ENCODE measurements around the gene OS9.
"Not testable (repeated sequence)": the region's sequence is repeated elsewhere in the genome, so short reads cannot be mapped to it uniquely, and the experiment has no call there.

The OS9 gene

GRCh38 chr12:57693659-57694458, at the start of gene OS9:
TSS of gene OS9 (plus strand) at chr12:57694132. CDS start at chr12:57694162, 30 bp downstream.
- TF ChIP-seq EZH2 (IDR thresholded peaks at IDR 0.05; ENCODE audit: borderline replicate concordance, low read depth, low read length, severe bottlenecking) (no peak), CTCF (IDR thresholded peaks at IDR 0.05; ENCODE audit: borderline replicate concordance, extremely low read depth, low read length, poor library complexity, severe bottlenecking) (peak; percentile 90)
- H4K20me1 ChIP-seq (ENCODE audit: insufficient read depth, low read length) = no peaks in the 10 kb centered on the region
- H3K79me2 ChIP-seq (ENCODE audit: insufficient read depth, low read length) = peaks cover 19% of the 10 kb centered on the region
- peak within 1 kb of the TSS; percentile 74 for H3K9ac ChIP-seq (ENCODE audit: low read depth, low read length)
- ATAC-seq (ENCODE audit: insufficient read depth, low read depth) (peak; percentile 98), DNase-seq (peak; percentile 99)
- H3K27ac ChIP-seq (ENCODE audit: low read length) = peak within 1 kb of the TSS; percentile 81
- peak within 1 kb of the TSS; percentile 96 for H3K4me2 ChIP-seq (ENCODE audit: insufficient read depth, low read length)
- peak within 1 kb of the TSS; percentile 76 to 89; a peak in 3 of 4 replicates for H3K4me3 ChIP-seq (ENCODE audit: low read depth in 1 of 2, low read length in 2 of 2)
- H3K27me3 ChIP-seq (ENCODE audit: insufficient read depth, low read length, poor library complexity) = no peaks in the 10 kb centered on the region
- H3K9me3 ChIP-seq (ENCODE audit: insufficient read depth, low read length, severe bottlenecking) = no peaks in the 10 kb centered on the region
- peaks cover 25% of the 10 kb centered on the region for H3K4me1 ChIP-seq (ENCODE audit: insufficient read depth, low read length)
- H3K36me3 ChIP-seq (ENCODE audit: insufficient read depth, low read length) = peaks cover 29% of the 10 kb centered on the region
- H2AFZ ChIP-seq (ENCODE audit: low read depth, low read length) = peak within 1 kb of the TSS; percentile 99

GRCh38 chr12:57645990-57646658, 47.8 kb upstream of the OS9 start:
- H3K36me3 ChIP-seq (ENCODE audit: insufficient read depth, low read length); H3K4me1 ChIP-seq (ENCODE audit: insufficient read depth, low read length); H2AFZ ChIP-seq (ENCODE audit: low read depth, low read length); H3K27me3 ChIP-seq (ENCODE audit: insufficient read depth, low read length, poor library complexity); H3K79me2 ChIP-seq (ENCODE audit: insufficient read depth, low read length); H3K4me2 ChIP-seq (ENCODE audit: insufficient read depth, low read length); H3K9ac ChIP-seq (ENCODE audit: low read depth, low read length); H3K27ac ChIP-seq (ENCODE audit: low read length); H4K20me1 ChIP-seq (ENCODE audit: insufficient read depth, low read length); H3K4me3 ChIP-seq (ENCODE audit: low read depth in 1 of 2, low read length in 2 of 2); ATAC-seq (ENCODE audit: insufficient read depth, low read depth): not testable (repeated sequence)
- DNase-seq = peak; percentile 35
- H3K9me3 ChIP-seq (ENCODE audit: insufficient read depth, low read length, severe bottlenecking) = peaks cover 14% of the 10 kb centered on the region

GRCh38 chr12:57646659-57647049, 47.3 kb upstream of the OS9 start:
- H3K36me3 ChIP-seq (ENCODE audit: insufficient read depth, low read length); H4K20me1 ChIP-seq (ENCODE audit: insufficient read depth, low read length); H2AFZ ChIP-seq (ENCODE audit: low read depth, low read length); ATAC-seq (ENCODE audit: insufficient read depth, low read depth); H3K4me2 ChIP-seq (ENCODE audit: insufficient read depth, low read length); H3K27me3 ChIP-seq (ENCODE audit: insufficient read depth, low read length, poor library complexity); H3K4me1 ChIP-seq (ENCODE audit: insufficient read depth, low read length); H3K9ac ChIP-seq (ENCODE audit: low read depth, low read length); H3K4me3 ChIP-seq (ENCODE audit: low read depth in 1 of 2, low read length in 2 of 2); DNase-seq; H3K79me2 ChIP-seq (ENCODE audit: insufficient read depth, low read length); H3K27ac ChIP-seq (ENCODE audit: low read length): not testable (repeated sequence)
- peaks cover 14% of the 10 kb centered on the region for H3K9me3 ChIP-seq (ENCODE audit: insufficient read depth, low read length, severe bottlenecking)

- no peak for TF ChIP-seq CTCF (IDR thresholded peaks at IDR 0.05; ENCODE audit: borderline replicate concordance, extremely low read depth, low read length, poor library complexity, severe bottlenecking)
- TF ChIP-seq EZH2 (IDR thresholded peaks at IDR 0.05; ENCODE audit: borderline replicate concordance, low read depth, low read length, severe bottlenecking) = no peak
- no peak overlapping the region for H3K4me3 ChIP-seq (ENCODE audit: low read depth in 1 of 2, low read length in 2 of 2)
- no peaks in the 10 kb centered on the region for H3K79me2 ChIP-seq (ENCODE audit: insufficient read depth, low read length)
- H4K20me1 ChIP-seq (ENCODE audit: insufficient read depth, low read length) = no peaks in the 10 kb centered on the region
- no peaks in the 10 kb centered on the region for H3K36me3 ChIP-seq (ENCODE audit: insufficient read depth, low read length)
- no peak overlapping the region for H3K9ac ChIP-seq (ENCODE audit: low read depth, low read length)
- no peak overlapping the region for H2AFZ ChIP-seq (ENCODE audit: low read depth, low read length)
- H3K4me2 ChIP-seq (ENCODE audit: insufficient read depth, low read length) = no peak overlapping the region
- ATAC-seq (ENCODE audit: insufficient read depth, low read depth) (no peak), DNase-seq (no peak)
- no peaks in the 10 kb centered on the region for H3K4me1 ChIP-seq (ENCODE audit: insufficient read depth, low read length)
- no peak overlapping the region for H3K27ac ChIP-seq (ENCODE audit: low read length)
- peaks cover 9% of the 10 kb centered on the region for H3K9me3 ChIP-seq (ENCODE audit: insufficient read depth, low read length, severe bottlenecking)
- no peaks in the 10 kb centered on the region for H3K27me3 ChIP-seq (ENCODE audit: insufficient read depth, low read length, poor library complexity)
These were observed 39.9 kb upstream of the OS9 start for GRCh38 chr12:57654042-57654441.

All from DND-41 (cell line).